HEK293 (cell line): ENCODE results near the gene PIGB.

Experiments used
- CTCF ChIA-PET: fragments of 350-600 bp; formaldehyde crosslinking; extraction: SDS; loops from one replicate; lab custom pipeline; 2021; ENCODE audit warnings: antibody characterized with exemption; lab: Yijun Ruan, JAX
- POLR2A ChIA-PET: fragments of 300-600 bp; formaldehyde crosslinking; extraction: SDS; loops from one replicate; lab custom pipeline; 2020; ENCODE audit warnings: antibody characterized with exemption, inconsistent platforms; lab: Yijun Ruan, JAX
- H3K27ac ChIP-seq: fragments of 200-500 bp; sonication (Bioruptor generic); 2 replicates; pipeline ENCODE4 v1.5.1; 2014; ENCODE audit warnings: low read depth, low read length, control low read depth, inconsistent platforms; ENCODE audit errors: extremely low read depth
- H3K36me3 ChIP-seq, 2 experiments: fragments of 200-500 bp in 1 of 2; sonication (Bioruptor generic) in 1 of 2; 1 replicate in 1 of 2; 2 replicates in 1 of 2; pipeline ENCODE4 v1.5.1; 2014 to 2017; ENCODE audit warnings: inconsistent platforms in 2 of 2, low read length in 2 of 2; ENCODE audit not compliant: control insufficient read depth in 2 of 2, insufficient read depth in 1 of 2
- H3K4me1 ChIP-seq: fragments of 200-500 bp; sonication (Bioruptor generic); 2 replicates; pipeline ENCODE4 v1.5.1; 2014; ENCODE audit warnings: mild to moderate bottlenecking, low read length, inconsistent platforms; ENCODE audit not compliant: control insufficient read depth, insufficient read depth
- H3K4me3 ChIP-seq: 2 replicates; pipeline ENCODE4 v1.5.1; 2011; ENCODE audit warnings: low read depth, mild to moderate bottlenecking, control low read depth, low read length, moderate library complexity
- H3K9me3 ChIP-seq: fragments of 200-500 bp; sonication (Bioruptor generic); 2 replicates; pipeline ENCODE4 v1.5.1; 2014; ENCODE audit warnings: low read depth, low read length, inconsistent platforms; ENCODE audit not compliant: control insufficient read depth, insufficient read depth
- IKZF3 ChIP-seq: fragments of 450-650 bp; IDR thresholded peaks from 2 replicates; pipeline ENCODE4 v1.5.0; 2018; ENCODE audit warnings: missing biosample characterization, mild to moderate bottlenecking, missing genetic modification characterization, moderate library complexity
- MEIS1 ChIP-seq: sonication (generic); formaldehyde crosslinking; IDR thresholded peaks from 2 replicates; pipeline ENCODE4 v1.8.1; 2022; ENCODE audit warnings: missing genetic modification reagents, mild to moderate bottlenecking, borderline replicate concordance
- PRDM10 ChIP-seq: fragments of 450-650 bp; formaldehyde crosslinking; IDR thresholded peaks from 2 replicates; pipeline ENCODE4 v1.5.1; 2016; ENCODE audit warnings: missing biosample characterization, missing genetic modification characterization
- SP7 ChIP-seq: fragments of 450-650 bp; formaldehyde crosslinking; IDR thresholded peaks from 2 replicates; pipeline ENCODE4 v1.5.1; 2016; ENCODE audit warnings: missing biosample characterization, missing genetic modification characterization
- YY1 ChIP-seq: fragments of 450-650 bp; formaldehyde crosslinking; IDR thresholded peaks from 2 replicates; pipeline ENCODE4 v1.5.1; 2018; ENCODE audit warnings: missing biosample characterization, missing genetic modification characterization
- ZBTB26 ChIP-seq: fragments of 450-650 bp; formaldehyde crosslinking; optimal IDR thresholded peaks from 2 replicates; pipeline ENCODE3; 2016; ENCODE audit warnings: missing biosample characterization, mild to moderate bottlenecking, missing genetic modification characterization
- ZBTB48 ChIP-seq: fragments of 450-650 bp; formaldehyde crosslinking; IDR thresholded peaks from 2 replicates; pipeline ENCODE4 v1.5.1; 2016; ENCODE audit warnings: missing biosample characterization, missing genetic modification characterization
- ZBTB8A ChIP-seq: fragments of 450-650 bp; formaldehyde crosslinking; IDR thresholded peaks from 2 replicates; pipeline ENCODE4 v1.5.1; 2016; ENCODE audit warnings: missing biosample characterization, missing genetic modification characterization
- ZFP37 ChIP-seq: fragments of 450-650 bp; formaldehyde crosslinking; IDR thresholded peaks from 2 replicates; pipeline ENCODE4 v1.5.1; 2016; ENCODE audit warnings: missing biosample characterization, missing genetic modification characterization
- ZNF10 ChIP-seq: fragments of 450-650 bp; formaldehyde crosslinking; IDR thresholded peaks from 2 replicates; pipeline ENCODE4 v1.5.1; 2017; ENCODE audit warnings: missing biosample characterization, missing genetic modification characterization
- ZNF292 ChIP-seq: fragments of 450-650 bp; formaldehyde crosslinking; IDR thresholded peaks from 2 replicates; pipeline ENCODE4 v1.5.1; 2016; ENCODE audit warnings: low read depth, missing biosample characterization, missing genetic modification characterization, borderline replicate concordance
- ZNF501 ChIP-seq: fragments of 450-650 bp; formaldehyde crosslinking; IDR thresholded peaks from 2 replicates; pipeline ENCODE4 v1.5.1; 2016; ENCODE audit warnings: missing biosample characterization, missing genetic modification characterization
- ZNF544 ChIP-seq: fragments of 450-650 bp; formaldehyde crosslinking; IDR thresholded peaks from 2 replicates; pipeline ENCODE4 v1.5.0; 2017; ENCODE audit warnings: missing biosample characterization, missing genetic modification characterization
- ZNF677 ChIP-seq: fragments of 450-650 bp; IDR thresholded peaks from 2 replicates; pipeline ENCODE4 v1.5.0; 2018; ENCODE audit warnings: missing biosample characterization, mild to moderate bottlenecking, missing genetic modification characterization, moderate library complexity
- ZNF843 ChIP-seq: fragments of 450-650 bp; formaldehyde crosslinking; IDR thresholded peaks from 2 replicates; pipeline ENCODE4 v1.5.1; 2016; ENCODE audit warnings: missing biosample characterization, missing genetic modification characterization
- TF ChIP-seq, protein P1 (sequence below): fragments of 450-650 bp; formaldehyde crosslinking; IDR thresholded peaks from 2 replicates; pipeline ENCODE4 v1.5.1; 2016; ENCODE audit warnings: missing biosample characterization, missing genetic modification characterization, borderline replicate concordance
- TF ChIP-seq, protein P2 (sequence below): fragments of 450-650 bp; formaldehyde crosslinking; IDR thresholded peaks from 2 replicates; pipeline ENCODE4 v1.5.1; 2017; ENCODE audit warnings: missing biosample characterization, missing genetic modification characterization
- TF ChIP-seq, protein P3 (sequence below): fragments of 450-650 bp; formaldehyde crosslinking; IDR thresholded peaks from 2 replicates; pipeline ENCODE4 v1.5.1; 2016; ENCODE audit warnings: missing biosample characterization, missing genetic modification characterization
- TF ChIP-seq, protein P4 (sequence below): fragments of 450-650 bp; formaldehyde crosslinking; IDR thresholded peaks from 2 replicates; pipeline ENCODE4 v1.5.1; 2016; ENCODE audit warnings: missing biosample characterization, missing genetic modification characterization
- TF ChIP-seq, protein P5 (sequence below): fragments of 450-650 bp; formaldehyde crosslinking; IDR thresholded peaks from 2 replicates; pipeline ENCODE4 v1.5.1; 2016; ENCODE audit warnings: missing biosample characterization, missing genetic modification characterization

Gene PIGB

DNA sequence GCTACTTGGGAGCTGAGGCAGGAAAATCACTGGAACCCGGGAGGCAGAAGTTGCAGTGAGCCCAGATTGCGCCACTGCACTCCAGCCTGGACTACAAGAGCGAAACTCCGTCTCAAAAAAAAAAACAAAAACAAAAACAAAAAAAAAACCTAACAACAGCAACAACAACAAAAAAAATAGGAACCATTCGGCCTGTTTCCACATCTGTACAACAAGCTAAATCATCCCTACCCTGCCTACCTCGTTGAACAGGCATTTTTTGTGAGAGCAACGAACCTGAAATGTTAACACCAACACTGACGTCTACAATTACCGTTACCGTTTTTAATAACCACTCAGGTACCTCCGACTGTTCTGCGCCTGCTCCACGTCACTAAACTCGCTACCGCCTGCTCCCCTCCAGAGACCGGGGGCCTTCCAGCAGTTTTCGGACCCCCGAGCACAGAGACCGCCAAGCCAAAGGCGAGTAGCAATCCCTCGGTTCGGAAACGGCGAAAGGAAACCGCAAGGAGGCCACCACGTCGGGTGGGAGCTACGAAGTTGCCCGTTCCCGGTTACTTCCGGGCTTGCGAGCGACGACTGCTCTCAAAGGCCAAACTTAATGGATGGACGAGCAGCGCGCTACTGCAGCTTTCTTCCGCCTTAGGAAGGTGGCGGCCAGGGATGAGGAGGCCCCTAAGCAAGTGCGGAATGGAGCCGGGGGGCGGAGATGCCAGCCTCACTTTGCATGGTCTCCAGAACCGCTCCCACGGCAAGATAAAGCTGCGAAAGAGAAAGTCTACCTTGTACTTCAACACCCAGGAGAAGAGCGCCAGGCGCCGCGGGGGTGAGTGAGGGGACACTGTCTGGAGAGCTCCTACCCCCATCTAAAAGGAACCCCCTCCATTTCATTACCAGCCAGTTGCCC lies at the start of gene PIGB, which contains the start of gene PIGBOS1:
PIGB (plus strand) TSS at position 635 of the 907 bp plus-strand sequence; CDS start at position 664, 29 bp downstream.
PIGBOS1 (minus strand) TSS at position 536 of the 907 bp plus-strand sequence. CDS start 1,331 bp downstream, outside the sequence.
- Histone ChIP-seq H3K9me3 (no peaks in the 10 kb centered on the region), H3K36me3 (no peaks in the 10 kb centered on the region), H3K4me1 (no peaks in the 10 kb centered on the region), H3K4me3 (peak within 1 kb of the TSS; percentile 71), H3K27ac (peak within 1 kb of the TSS; percentile 73)
- POLR2A ChIA-PET, result interaction anchor here (1.0 to 2.4 kb wide), 3 partner anchors 22 to 122 kb away, joined by 3 to 12 read pairs (median 8); partner anchors contain the start of genes CCPG1, PIERCE2 and RSL24D1
- CTCF ChIA-PET, result interaction anchor here (0.8 to 1.0 kb wide), 2 partner anchors 117 to 121 kb away, joined by 3 to 5 read pairs; no protein-coding TSS in a partner anchor
- TF ChIP-seq IKZF3 (tag by site-specific recombination), result peak; percentile 64
- TF ChIP-seq, protein P1, sequence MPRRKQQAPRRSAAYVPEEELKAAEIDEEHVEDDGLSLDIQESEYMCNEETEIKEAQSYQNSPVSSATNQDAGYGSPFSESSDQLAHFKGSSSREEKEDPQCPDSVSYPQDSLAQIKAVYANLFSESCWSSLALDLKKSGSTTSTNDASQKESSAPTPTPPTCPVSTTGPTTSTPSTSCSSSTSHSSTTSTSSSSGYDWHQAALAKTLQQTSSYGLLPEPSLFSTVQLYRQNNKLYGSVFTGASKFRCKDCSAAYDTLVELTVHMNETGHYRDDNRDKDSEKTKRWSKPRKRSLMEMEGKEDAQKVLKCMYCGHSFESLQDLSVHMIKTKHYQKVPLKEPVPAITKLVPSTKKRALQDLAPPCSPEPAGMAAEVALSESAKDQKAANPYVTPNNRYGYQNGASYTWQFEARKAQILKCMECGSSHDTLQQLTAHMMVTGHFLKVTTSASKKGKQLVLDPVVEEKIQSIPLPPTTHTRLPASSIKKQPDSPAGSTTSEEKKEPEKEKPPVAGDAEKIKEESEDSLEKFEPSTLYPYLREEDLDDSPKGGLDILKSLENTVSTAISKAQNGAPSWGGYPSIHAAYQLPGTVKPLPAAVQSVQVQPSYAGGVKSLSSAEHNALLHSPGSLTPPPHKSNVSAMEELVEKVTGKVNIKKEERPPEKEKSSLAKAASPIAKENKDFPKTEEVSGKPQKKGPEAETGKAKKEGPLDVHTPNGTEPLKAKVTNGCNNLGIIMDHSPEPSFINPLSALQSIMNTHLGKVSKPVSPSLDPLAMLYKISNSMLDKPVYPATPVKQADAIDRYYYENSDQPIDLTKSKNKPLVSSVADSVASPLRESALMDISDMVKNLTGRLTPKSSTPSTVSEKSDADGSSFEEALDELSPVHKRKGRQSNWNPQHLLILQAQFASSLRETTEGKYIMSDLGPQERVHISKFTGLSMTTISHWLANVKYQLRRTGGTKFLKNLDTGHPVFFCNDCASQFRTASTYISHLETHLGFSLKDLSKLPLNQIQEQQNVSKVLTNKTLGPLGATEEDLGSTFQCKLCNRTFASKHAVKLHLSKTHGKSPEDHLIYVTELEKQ (tag by site-specific recombination), result no peak
- TF ChIP-seq, protein P2, sequence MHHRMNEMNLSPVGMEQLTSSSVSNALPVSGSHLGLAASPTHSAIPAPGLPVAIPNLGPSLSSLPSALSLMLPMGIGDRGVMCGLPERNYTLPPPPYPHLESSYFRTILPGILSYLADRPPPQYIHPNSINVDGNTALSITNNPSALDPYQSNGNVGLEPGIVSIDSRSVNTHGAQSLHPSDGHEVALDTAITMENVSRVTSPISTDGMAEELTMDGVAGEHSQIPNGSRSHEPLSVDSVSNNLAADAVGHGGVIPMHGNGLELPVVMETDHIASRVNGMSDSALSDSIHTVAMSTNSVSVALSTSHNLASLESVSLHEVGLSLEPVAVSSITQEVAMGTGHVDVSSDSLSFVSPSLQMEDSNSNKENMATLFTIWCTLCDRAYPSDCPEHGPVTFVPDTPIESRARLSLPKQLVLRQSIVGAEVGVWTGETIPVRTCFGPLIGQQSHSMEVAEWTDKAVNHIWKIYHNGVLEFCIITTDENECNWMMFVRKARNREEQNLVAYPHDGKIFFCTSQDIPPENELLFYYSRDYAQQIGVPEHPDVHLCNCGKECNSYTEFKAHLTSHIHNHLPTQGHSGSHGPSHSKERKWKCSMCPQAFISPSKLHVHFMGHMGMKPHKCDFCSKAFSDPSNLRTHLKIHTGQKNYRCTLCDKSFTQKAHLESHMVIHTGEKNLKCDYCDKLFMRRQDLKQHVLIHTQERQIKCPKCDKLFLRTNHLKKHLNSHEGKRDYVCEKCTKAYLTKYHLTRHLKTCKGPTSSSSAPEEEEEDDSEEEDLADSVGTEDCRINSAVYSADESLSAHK (tag by site-specific recombination), result peak; percentile 52
- 0 out of 2 replicates have a peak, but pooled peaks have one; percentile 35 for TF ChIP-seq YY1 (tag by site-specific recombination)
- 0 out of 2 replicates have a peak, but pooled peaks have one; percentile 32 for TF ChIP-seq ZNF10
- no peak for TF ChIP-seq ZNF544 (tag by site-specific recombination)
- peak; percentile 69 for TF ChIP-seq SP7 (tag by site-specific recombination)
- peak; percentile 23; the same call in 1 of the 2 replicates for TF ChIP-seq ZBTB8A
- peak; percentile 69; the same call in 1 of the 2 replicates for TF ChIP-seq ZNF501 (tag by site-specific recombination)
- TF ChIP-seq ZBTB26, result peak; percentile 67
- peak; percentile 93 for TF ChIP-seq PRDM10 (tag by site-specific recombination)
- TF ChIP-seq MEIS1 (CRISPR knock-in tag), result no peak
- TF ChIP-seq ZNF843 (tag by site-specific recombination), result no peak
- TF ChIP-seq ZNF292 (tag by site-specific recombination), result no peak
- no peak for TF ChIP-seq ZNF677 (tag by site-specific recombination)
- 0 out of 2 replicates have a peak, but pooled peaks have one; percentile 57 for TF ChIP-seq ZFP37
- TF ChIP-seq, protein P3, sequence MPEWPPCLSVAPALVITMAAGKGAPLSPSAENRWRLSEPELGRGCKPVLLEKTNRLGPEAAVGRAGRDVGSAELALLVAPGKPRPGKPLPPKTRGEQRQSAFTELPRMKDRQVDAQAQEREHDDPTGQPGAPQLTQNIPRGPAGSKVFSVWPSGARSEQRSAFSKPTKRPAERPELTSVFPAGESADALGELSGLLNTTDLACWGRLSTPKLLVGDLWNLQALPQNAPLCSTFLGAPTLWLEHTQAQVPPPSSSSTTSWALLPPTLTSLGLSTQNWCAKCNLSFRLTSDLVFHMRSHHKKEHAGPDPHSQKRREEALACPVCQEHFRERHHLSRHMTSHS (tag by site-specific recombination), result no peak
- TF ChIP-seq, protein P4, sequence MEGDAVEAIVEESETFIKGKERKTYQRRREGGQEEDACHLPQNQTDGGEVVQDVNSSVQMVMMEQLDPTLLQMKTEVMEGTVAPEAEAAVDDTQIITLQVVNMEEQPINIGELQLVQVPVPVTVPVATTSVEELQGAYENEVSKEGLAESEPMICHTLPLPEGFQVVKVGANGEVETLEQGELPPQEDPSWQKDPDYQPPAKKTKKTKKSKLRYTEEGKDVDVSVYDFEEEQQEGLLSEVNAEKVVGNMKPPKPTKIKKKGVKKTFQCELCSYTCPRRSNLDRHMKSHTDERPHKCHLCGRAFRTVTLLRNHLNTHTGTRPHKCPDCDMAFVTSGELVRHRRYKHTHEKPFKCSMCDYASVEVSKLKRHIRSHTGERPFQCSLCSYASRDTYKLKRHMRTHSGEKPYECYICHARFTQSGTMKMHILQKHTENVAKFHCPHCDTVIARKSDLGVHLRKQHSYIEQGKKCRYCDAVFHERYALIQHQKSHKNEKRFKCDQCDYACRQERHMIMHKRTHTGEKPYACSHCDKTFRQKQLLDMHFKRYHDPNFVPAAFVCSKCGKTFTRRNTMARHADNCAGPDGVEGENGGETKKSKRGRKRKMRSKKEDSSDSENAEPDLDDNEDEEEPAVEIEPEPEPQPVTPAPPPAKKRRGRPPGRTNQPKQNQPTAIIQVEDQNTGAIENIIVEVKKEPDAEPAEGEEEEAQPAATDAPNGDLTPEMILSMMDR, result peak; percentile 14; the same call in 1 of the 2 replicates
- TF ChIP-seq, protein P5, sequence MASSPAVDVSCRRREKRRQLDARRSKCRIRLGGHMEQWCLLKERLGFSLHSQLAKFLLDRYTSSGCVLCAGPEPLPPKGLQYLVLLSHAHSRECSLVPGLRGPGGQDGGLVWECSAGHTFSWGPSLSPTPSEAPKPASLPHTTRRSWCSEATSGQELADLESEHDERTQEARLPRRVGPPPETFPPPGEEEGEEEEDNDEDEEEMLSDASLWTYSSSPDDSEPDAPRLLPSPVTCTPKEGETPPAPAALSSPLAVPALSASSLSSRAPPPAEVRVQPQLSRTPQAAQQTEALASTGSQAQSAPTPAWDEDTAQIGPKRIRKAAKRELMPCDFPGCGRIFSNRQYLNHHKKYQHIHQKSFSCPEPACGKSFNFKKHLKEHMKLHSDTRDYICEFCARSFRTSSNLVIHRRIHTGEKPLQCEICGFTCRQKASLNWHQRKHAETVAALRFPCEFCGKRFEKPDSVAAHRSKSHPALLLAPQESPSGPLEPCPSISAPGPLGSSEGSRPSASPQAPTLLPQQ (tag by site-specific recombination), result peak; percentile 43; the same call in 1 of the 2 replicates
- peak; percentile 88 for TF ChIP-seq ZBTB48
